GM12872 (cell line): ENCODE results near the gene AVPR2.

Experiments
- CTCF ChIP-seq: IDR thresholded peaks from 3 replicates; pipeline ENCODE4 v1.5.1; 2011; ENCODE audit warnings: low read depth, mild to moderate bottlenecking, low read length, moderate library complexity; ENCODE audit not compliant: insufficient read depth

Gene AVPR2

GRCh38 chrX:153871946-153872878, 32.3 kb upstream of the AVPR2 start:
- no peak for TF ChIP-seq CTCF

- TF ChIP-seq CTCF, result no peak
Observed at GRCh38 chrX:153873282-153874084, 31.0 kb upstream of the AVPR2 start.

- TF ChIP-seq CTCF, result no peak
Observed at GRCh38 chrX:153874085-153874365, 30.4 kb upstream of the AVPR2 start.

- no peak for TF ChIP-seq CTCF
Observed at GRCh38 chrX:153874366-153875125, 29.9 kb upstream of the AVPR2 start.

GRCh38 chrX:153875391-153876111, 28.9 kb upstream of the AVPR2 start:
- TF ChIP-seq CTCF, result no peak

GRCh38 chrX:153876112-153876491, 28.4 kb upstream of the AVPR2 start:
- no peak for TF ChIP-seq CTCF
